Measurements from ENCODE around the gene OPN4.

DNA sequence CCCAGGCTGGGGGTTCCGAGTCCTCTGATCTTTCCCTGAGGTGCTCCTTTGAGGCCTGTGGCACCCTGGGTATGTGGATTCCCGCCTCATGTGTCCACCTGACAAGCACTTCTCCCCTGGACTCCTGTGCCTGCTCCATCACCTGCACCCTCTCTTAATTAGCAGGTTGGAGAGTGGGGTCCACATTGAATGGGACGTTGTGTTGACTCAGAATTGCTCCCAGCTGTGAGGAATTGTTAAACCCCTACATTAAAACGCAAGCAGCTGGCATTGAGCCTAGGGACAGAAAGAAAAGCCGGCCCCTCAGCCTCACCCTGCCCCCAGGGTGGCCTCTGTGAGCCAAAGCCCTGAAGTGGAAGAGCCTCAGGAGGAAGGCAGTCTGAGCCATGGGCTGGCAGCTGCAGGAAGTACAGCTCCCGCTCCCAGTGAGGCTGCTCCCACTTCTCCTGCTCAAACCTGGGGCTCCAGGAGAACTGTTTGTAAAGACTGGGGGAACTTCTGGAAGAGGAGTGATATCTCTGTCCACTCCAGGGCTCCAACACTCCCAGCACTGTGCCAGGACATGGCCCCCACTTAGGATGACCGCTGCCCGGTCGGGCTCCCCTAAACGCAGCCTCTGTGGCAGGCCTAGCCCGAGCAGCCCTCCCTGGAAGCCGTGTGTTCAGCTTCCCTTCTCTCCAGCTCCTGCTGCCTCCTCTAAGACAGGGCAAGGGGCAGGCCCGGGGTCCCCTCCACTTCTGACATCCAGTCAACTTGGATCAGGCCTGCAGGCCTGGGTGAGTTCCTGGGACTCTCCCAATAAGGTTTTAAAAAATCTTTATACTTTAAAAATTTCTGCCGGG lies 1.8 kb upstream of the OPN4 start:
- TF ChIP-seq RXRA (CRISPR knock-in tag; IDR thresholded peaks at IDR 0.05) = no peak
- TF ChIP-seq CBFB (CRISPR knock-in tag; IDR thresholded peaks at IDR 0.05) = no peak
- TF ChIP-seq RFX5 (IDR thresholded peaks at IDR 0.05; ENCODE audit: low read depth, low read length) = no peak
- no peak for TF ChIP-seq PHB2 (IDR thresholded peaks at IDR 0.05; ENCODE audit: partially characterized antibody)
- no peak for TF ChIP-seq ZNF670 (CRISPR knock-in tag; IDR thresholded peaks at IDR 0.05; ENCODE audit: borderline replicate concordance)
- TF ChIP-seq NFKB2 (CRISPR knock-in tag; IDR thresholded peaks at IDR 0.05; ENCODE audit: borderline replicate concordance) = no peak
